Mucosa of gallbladder (tissue), 1 donor: Measurements from ENCODE around the gene LPP. TPM values are rescaled to one million over a fixed set of nuclear protein-coding genes. Genes with fewer than 3 reads are reported as not detected.

Experiments
- DNase-seq: peaks from one replicate; pipeline ENCODE4 v3.0.0-alpha.2; 2020; ENCODE audit warnings: low spot score
- total RNA-seq: library from RNA; stranded (reverse); gene quantifications from one replicate; pipeline ENCODE4 v1.2.1, GENCODE V29; 2021
- donor health status: DM: no; HTN: no; CAD: no.

The LPP gene
- total RNA-seq, 1 donor from 2014 or later = 478 TPM

DNA sequence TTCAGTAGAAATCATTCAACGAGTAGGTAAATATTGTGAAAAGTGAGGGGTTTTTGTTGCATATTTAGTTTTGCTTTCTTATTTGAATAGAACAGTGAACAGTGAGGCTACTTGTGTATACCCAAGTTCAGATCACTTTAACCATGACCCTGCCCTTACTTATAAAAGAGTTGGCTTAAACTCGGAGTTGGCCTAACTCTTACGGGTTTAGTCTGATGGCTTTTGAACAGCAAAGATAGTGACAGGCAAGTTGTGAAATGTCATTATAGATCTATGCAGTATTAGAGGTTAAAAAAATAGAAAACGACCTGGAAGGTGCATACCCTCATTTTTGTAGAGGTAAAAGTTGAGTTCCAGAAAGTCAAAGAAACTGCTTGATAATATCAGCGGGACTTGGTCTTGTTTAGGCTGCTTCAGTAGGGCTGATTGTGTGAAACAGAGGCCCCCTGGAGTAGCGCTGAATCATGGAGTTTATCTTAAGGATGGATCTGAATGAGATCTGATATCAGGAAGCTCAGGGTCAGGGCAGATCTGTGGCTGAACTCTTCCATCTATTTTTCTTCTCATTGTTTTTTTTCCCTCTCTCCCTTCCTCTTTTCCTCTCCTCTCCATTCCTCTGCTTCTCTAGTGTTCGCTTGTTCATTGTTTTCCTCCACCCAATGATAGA, 359.8 kb downstream of the LPP start:
- no peak for DNase-seq

DNA sequence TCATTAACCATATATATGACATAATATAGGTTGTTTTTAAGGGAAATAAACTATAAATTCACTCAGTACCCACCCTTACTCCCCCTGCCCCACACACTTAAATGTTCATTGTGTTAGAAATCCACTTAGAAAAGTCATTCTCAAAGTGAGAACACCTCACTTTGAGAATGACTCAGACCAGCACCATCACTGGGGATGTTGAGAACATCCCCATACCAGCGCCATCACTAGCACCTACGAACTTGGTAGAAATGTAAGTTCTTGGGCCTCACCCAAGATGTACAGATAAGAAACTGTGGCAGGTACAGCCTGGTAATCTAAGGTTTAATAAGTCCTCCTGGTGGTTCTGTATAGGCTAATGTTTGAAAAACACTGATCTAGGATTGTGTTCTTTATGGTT, 362.6 kb downstream of the LPP start:
- no peak for DNase-seq

DNA sequence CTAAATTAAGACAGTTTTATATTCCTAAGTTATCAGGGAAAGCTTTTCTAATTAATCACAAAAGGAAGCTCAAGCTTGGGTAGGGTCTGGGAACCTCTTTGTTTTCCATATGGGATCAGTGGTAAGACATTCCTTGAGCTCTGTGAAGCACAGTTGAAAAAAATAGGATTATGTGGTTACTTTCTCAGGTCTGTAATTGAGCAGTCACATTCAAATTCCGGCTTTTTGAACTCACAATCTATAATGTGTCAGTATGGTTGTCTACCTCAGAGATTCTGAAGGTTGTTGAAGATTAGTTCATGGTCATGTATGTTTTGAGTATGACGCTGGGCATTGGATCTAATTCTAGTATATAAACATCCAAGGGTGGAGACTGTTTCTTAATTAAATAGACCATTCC, 364.5 kb downstream of the LPP start:
- DNase-seq = no peak

DNA sequence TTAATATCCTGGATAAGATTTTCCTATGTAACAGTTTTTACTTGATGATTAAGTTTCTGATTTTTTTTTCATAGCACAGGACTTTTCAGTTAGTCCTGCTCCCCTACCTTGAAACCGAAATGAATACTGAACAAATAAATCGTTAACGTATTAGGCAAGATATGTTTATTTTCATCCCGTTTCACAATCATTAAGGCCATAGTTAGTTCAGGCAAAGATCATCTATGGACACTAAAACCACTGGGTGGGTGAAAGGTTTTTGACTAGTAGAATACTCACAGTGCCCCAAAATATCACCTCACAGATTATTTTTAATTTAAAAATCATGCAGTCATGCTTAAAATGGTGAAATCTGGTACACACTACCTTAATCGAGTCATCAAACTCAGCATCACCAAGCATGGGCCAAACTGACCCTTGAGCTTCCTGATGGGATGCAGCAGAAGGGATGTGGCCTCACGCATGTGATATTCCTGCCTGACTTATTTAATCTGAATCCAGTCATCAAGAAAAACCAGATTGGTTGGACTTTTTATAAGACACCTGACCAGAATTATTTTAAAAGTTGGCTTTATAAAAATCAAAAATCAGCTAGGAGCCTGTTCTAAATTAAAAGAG, 365.0 kb downstream of the LPP start:
- no peak for DNase-seq

DNA sequence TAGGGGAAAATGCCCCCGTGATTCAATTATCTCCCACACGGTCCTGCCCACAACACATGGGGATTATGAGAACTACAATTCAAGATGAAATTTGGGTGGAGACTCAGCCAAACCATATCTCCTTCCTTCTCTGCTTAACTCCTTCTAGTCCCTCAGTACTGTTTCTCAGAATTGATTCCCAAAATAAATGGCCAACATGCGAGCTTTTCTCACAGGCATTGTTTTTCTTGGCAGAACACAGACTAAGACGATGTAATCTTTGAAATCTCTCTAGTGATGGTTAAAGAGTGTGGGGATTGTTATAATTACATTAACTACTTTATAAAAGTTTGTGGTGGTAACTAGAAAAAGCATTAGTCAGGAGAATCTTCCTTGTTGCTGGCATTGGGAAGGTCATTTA, 366.5 kb downstream of the LPP start:
- DNase-seq = no peak

DNA sequence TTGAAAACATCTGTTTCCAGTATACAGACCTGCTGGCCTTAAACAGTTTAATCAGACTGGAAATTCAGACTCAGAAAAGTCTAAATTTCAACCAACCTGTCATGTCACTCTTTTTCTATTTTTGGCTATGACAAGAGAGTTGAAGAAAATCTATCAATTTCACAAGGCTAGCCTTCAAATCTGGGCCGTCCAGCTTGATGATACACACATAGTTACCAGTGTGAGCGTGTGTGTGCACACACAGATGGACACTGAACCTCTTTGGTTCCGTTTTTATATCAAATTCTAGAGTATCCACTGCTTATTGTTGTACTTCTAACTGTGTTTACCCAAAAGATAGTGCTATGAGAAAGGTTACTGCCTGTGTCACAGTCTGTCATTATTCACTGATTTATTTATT, 368.2 kb downstream of the LPP start:
- DNase-seq = no peak

DNA sequence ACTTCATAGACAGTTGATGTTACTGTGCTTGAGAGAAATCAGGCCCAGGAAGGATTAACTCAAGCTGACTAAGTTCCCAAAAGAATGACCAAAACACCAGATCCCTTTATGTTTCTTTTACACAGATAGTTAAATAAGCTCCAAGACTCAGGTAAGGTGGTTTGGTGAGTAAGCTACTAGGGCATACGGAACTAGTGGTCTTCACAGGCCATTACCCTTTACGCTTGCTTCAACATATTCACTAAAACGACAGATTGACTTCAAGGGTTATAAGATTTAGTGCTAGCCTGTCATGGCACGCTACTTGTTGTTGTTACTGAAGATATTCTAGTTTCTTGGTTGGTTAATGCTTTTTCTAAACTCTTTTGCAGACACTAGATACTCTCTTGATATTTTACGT, 369.3 kb downstream of the LPP start:
- no peak for DNase-seq

DNA sequence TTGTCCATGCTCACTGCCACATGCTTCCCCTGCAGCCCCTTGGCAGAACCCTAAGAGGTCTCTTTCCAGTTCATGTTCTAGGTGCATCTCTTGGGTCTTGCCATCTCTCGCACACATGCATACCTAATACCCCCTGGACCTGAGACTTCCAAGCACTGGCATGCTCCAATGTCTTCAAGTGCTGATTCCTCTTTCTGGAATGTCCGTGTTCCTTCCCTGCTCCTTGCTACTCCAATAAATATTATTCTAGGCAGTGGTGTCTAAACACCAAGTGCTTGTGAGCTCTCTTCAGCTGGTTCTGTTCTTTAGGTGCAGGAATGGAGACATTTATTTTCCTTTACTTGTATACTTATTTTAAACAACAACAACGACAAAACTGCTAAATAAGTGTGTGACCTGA, 370.1 kb downstream of the LPP start:
- DNase-seq = no peak

DNA sequence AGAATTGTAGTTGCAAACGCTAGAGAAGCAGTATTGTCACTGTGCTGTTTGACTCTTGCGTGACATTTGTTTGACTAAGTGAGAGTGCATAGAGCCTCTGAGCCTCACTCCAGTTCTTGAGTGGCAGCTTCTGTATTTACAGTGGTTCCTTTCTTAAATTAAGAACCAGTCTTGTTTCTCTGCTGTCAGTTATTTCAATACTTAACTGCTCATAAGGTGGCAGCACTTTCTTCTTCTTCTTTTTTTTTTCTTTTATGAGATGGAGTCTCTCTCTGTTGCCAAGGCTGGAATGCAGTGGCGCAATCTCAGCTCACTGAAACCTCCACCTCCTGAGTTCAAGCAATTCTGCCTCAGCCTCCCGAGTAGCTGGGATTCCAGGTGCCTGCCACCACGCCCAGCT, 372.1 kb downstream of the LPP start:
- DNase-seq = no peak

DNA sequence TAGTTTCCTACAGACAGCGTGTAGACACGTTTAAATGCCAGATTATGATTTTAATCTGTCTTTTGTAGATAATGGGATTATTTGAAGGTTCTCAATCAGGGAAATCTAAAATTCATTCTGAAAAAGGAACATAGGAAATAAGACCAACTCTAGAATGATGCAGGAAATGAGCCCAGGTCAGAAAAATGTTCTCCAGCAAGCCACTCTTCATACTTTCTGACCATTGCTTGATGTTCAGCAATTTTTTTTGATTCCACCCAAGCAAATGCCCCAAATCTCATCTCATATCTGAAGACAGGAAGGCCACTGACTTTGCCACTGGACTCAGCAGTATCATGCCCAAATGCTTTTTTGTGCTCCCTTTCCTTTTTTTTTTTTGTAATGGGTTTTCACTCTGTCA, 373.4 kb downstream of the LPP start:
- DNase-seq = no peak

DNA sequence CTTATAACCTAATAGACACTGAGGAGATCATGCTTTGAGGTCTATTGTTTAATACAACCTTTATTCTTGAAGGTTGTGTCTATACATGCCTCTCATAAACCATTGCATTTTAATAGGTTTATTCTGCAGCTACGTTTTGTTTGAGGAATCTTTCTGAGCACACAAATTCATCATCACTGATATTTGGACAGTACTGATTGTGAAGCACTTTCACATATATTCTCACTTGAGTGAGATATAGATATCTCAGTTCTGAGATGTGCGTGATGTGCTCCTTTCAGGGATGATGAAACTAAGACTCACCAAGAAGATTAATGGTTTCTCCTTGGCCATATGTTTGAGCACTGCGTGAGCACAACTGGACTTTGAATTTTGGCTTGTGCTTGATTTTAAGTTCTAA, 374.4 kb downstream of the LPP start:
- DNase-seq = no peak

DNA sequence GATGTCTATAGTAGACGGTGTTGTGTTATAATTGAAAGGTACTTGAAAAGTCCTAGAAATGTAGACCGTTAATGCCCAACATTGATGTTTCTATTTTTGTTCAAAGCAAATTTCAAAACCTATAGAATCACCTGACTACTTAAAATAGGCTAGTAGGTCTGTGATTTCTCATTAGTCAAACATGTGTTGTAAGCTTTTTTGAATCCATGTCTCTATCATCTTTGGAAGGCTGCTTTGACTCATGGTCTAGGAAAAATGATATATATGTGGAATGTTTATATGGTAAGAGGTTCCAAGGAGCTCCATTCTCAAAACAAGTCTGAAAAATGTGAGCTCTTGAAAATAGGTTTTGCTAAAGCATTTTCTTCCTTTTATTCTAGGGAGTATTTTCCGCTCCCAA, 375.3 kb downstream of the LPP start:
- DNase-seq = no peak

DNA sequence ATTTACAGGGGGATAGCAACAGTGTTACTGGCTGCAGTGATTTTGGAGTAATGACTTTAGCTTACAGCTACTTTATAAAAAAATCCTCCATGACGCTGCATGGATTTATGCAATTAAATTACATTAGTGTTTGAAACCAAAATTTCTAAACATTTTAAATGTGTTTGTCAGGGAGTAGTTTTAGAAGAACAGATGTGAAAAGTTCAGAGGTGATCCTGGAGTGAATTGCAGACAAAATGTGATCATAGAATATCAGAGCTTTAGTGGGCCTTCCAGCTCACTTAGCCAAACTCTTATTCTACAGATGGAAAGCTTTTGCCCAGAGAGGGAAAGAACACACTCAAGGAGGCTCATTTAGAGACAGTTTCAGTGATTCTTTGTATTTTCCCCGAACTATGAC, 376.3 kb downstream of the LPP start:
- DNase-seq = no peak

DNA sequence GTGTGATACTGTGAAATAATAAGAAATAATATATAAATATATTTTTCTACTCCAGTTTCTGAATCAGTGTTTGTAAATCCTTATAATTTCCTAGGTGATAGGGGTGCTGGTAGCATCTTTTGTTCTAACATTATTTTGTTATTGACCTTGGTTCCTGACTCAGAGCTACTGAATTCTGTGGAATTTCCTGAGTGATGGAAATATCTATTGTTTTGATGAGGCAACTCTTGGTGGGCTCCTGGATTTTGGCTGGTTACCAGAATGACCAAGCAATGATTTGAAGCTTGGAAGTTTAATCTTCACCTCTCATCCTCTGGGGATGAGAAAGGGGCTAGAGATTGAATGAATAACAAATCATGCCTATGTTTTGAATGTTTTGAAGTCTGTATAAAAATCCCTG, 377.3 kb downstream of the LPP start:
- no peak for DNase-seq

DNA sequence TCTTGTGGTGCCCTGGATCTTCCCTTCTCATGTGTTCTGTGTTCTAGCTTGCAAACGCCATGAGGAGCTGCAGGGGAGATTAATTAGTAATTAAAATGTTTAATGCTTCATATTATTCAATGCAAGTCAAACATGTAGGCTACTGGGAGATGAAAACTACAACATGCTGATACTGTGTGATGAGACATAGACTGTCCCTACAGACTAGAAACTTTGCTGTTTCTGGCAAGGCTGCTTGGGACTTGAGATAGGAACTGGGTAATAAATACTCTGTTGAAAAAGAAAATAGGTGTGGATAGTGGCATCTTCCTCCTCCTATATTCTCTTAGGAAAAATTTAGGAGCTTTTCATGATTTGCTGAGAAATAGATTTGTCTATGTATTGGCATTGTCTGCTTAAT, 379.2 kb downstream of the LPP start:
- no peak for DNase-seq

DNA sequence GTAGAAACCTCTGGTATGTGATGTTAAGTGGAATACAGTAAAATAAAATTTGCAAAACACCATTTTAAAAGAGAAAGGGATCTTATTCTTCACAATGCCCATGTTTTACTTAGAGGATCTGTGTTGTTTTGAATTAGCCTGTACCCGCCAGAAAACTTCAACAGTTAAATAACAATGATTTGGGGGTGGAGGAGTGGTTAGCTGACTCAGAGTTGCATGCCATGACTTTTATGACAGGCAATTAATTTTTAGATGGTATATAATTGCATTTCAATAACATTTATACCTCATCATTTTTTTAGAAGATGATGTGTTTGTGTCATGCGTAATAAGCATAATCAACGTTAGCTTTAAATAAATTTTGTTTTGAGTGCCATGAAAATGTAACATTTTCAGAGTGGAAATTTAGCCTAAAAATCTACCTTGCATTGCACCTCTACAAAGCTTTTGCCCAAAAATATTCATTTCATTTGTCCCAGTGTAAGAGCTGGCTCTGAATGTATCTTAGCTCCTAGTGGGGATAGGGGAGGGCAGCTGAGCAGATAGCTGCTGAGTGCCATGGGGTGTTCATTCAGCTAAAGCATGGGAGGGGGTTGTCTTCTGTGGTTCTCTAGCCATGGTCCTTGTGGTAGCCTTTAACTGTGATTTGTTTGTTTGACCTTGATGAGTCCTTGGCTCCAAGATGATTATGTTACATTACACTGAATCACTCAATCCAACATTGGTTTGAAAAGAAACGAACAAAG, 379.8 kb downstream of the LPP start:
- DNase-seq = no peak

DNA sequence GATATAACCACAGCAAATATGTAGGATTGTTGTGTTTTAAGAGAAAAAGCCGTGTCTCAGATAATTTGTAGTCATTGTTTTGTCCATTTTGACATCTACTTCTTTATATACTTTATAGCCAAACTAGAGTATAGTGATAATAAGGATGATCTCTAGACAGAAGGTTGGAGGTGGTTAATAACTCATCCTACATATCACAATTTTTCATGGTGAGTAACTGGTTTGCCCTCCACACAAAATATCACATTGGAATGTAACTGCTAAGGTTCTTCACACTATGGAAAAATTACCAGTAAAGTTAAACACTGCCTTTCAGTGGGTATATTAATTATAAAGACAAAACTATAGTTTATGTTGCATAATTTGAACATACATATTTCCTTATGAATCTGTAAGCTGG, 380.7 kb downstream of the LPP start:
- DNase-seq = no peak

DNA sequence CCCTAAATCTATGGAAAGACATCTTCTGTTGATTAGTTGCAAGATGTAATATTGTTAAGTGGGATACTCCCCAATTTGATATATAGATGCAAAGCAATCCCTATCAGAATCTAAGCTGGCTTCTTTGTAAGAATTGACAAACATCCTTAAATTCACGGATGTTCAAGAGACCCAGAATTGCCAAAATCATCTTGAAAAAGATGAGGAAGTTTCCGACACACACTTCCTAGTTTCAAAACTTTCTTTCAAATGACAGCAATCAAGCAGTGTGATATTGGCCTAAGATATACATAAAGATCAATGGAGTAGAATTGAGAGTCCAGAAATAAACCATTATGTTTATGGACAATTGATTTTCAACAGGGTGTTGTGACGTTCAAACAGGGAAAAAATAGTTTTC, 383.6 kb downstream of the LPP start:
- no peak for DNase-seq

DNA sequence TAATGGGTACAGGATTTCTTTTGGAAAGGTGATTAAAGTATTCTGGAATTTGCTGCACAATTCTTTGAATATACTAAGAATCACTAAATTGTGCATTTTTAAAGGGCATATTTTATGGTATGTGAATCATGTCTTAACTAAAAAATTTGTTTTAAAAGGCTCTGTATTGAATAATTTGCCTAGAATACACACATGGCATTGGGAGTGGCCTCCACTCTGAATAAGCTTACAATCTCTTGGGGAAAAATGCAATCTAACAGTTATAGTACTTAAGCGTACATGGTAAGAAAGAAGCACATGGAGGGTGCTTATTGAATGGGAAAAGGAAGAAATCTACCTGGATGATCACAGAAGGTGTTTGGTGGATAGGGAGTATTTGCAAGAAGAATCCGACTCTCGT, 385.1 kb downstream of the LPP start:
- DNase-seq = no peak

DNA sequence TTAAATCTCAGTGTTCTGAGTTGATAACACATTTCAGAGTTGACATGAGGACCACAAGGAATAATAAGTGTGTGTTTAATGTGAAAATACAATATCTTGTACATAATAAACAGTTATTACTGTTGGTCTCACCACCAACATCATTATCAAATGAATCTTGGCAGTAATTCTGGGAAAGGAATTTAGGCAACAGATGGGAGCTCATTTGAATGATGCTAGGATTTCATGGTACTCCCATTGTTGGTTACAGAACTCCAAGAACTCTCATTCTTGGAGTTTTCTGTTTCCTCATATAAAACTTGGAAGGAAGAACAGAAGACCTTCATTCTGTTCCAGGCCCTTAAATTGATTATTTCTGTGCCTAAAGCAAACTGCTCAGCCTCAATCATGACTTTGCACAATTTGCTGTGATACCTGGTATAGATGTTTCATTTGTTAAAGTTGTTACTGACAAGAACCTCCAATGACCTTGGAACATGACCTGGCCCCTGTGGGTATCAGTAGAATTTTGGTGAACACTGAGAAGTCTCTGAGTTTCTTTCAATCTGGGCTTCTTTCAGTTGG, 385.8 kb downstream of the LPP start:
- no peak for DNase-seq

DNA sequence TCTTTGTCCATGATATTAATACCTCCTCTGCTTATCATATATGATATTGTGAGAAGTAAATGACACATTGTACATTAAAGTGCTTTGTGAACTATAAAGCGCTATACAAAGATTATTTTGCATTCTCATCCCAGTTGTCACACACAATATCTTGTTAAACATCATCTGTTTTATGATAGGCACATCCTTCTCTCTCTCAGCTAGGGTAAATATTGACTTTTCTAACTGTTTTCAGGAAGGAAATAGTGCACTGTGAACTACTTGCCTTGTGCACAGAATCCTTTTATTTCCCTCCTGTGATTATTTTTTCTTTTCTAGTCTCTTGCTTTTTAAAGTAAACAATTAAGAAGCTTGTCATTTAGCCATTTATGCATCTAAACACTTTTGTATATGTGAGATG, 388.2 kb downstream of the LPP start:
- DNase-seq = no peak

DNA sequence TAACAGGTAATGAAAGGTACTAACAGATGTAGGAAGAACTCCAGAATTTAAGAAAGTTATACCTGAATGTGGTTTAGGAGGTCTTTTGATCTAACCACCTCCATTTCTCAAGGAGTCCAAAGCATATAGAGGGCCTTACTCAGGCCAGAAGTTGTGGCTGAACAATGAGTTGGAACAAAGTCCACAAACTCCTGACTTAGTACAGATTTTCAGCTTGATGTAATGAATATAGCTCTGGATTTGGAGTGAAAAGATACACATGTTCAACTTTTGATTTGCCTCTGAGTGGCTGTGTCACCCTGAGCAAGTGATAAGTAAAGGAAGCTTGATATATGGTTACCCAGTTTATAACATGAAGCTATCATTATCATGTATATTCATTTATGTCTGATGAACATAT, 390.1 kb downstream of the LPP start:
- DNase-seq = no peak
